ENCODE measurements around the gene APOLD1. TPM values are rescaled to one million over a fixed set of nuclear protein-coding genes. Genes with fewer than 3 reads are reported as not detected.

APOLD1 gene
- total and polyA plus RNA-seq, 4 donors: 1.4 to 5.1 (median 2.6) TPM

DNA sequence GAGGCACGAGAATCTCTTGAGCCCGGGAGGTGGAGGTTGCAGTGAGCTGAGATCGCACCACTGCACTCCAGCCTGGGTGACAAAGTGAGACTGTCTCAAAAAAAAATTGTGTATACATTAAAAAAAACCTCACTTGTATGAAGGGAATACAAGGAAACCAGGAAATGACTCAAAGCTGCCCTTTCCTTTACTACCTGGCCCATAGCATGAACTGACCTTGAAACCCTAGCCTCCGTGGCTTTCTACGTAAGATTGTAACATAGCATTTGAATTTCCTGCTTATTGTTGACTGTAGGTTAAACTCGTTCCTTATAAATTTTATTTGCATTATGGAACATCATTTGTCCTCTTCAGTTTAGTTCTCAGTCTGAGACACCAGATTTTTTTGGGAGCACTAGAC, 18.6 kb downstream of the APOLD1 start:
- H3K27me3 ChIP-seq (ENCODE audit: control insufficient read depth in 4 of 4, insufficient read depth in 4 of 4, low read length in 3 of 4): no peaks in the 10 kb centered on the region
- no peak overlapping the region for H3K9ac ChIP-seq (ENCODE audit: low read depth in 1 of 2, low read length in 2 of 2)
- H3K4me3 ChIP-seq (ENCODE audit: low read depth in 1 of 3, low read length in 3 of 3): no peak overlapping the region
- no peaks in the 10 kb centered on the region for H3K9me3 ChIP-seq (ENCODE audit: control insufficient read depth in 4 of 4, low read length in 3 of 4)
- TF ChIP-seq RAD21 (IDR thresholded peaks at IDR 0.05) (no peak), EGR1 (IDR thresholded peaks at IDR 0.05; ENCODE audit: low read depth in 2 of 2) (no peak), ATF3 (IDR thresholded peaks at IDR 0.05) (no peak), FOXA1 (IDR thresholded peaks at IDR 0.05) (no peak), JUND (IDR thresholded peaks at IDR 0.05) (no peak), HNF4A (conservative IDR thresholded peaks at IDR 0.05) (no peak), RXRA (IDR thresholded peaks at IDR 0.05) (no peak), YY1 (IDR thresholded peaks at IDR 0.05) (no peak), TAF1 (conservative IDR thresholded peaks at IDR 0.05) (no peak), HNF4G (IDR thresholded peaks at IDR 0.05) (no peak), REST (IDR thresholded peaks at IDR 0.05) (no peak), CTCF (IDR thresholded peaks at IDR 0.05; ENCODE audit: low read depth, low read length, missing input control) (no peak), SP1 (IDR thresholded peaks at IDR 0.05) (no peak)
- TF ChIP-seq, protein P1, sequence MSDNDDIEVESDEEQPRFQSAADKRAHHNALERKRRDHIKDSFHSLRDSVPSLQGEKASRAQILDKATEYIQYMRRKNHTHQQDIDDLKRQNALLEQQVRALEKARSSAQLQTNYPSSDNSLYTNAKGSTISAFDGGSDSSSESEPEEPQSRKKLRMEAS (IDR thresholded peaks at IDR 0.05): no peak
- no peak overlapping the region for H3K27ac ChIP-seq (ENCODE audit: low read depth in 1 of 2, low read length in 2 of 2)
- H3K4me1 ChIP-seq (ENCODE audit: control insufficient read depth in 4 of 4, insufficient read depth in 4 of 4, low read length in 3 of 4): peaks cover 0 to 2% (median 0%) of the 10 kb centered on the region in 4 donors
- DNase-seq (ENCODE audit: low spot score): no peak
- no peaks in the 10 kb centered on the region for H3K36me3 ChIP-seq (ENCODE audit: control insufficient read depth in 4 of 4, insufficient read depth in 3 of 4, low read depth in 1 of 4, low read length in 3 of 4)
- 74% methylated on average over 6 of the region's 6 CpGs for WGBS

DNA sequence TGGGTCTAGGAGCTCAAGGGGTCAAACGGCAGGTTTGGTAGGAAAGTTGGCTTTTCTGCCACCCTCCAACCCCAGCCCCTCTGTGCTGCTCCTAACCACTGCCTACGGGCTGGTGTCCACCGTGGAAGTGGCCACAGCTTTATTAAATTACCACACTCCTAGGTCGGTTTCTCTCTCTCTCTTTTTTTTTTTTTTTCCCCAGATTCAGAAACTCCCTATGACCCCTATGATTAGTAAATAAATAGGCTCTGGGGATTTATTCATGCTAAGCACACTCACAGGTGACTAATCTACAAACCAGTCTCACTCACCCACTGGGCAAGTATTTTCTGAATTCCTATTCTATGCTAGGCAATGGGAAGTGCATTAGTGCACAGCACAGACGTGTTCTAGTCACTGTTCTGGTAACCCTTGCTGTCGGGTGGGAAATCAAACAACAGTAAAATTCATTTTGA, 19.0 kb downstream of the APOLD1 start:
- no peak for DNase-seq (ENCODE audit: low spot score)
- no peak overlapping the region for H3K9ac ChIP-seq (ENCODE audit: low read depth in 1 of 2, low read length in 2 of 2)
- no peak overlapping the region for H3K27ac ChIP-seq (ENCODE audit: low read depth in 1 of 2, low read length in 2 of 2)
- H3K36me3 ChIP-seq (ENCODE audit: control insufficient read depth in 4 of 4, insufficient read depth in 3 of 4, low read depth in 1 of 4, low read length in 3 of 4): no peaks in the 10 kb centered on the region
- H3K4me1 ChIP-seq (ENCODE audit: control insufficient read depth in 4 of 4, insufficient read depth in 4 of 4, low read length in 3 of 4): peaks cover 0 to 2% (median 0%) of the 10 kb centered on the region in 4 donors
- no peak overlapping the region for H3K4me3 ChIP-seq (ENCODE audit: low read depth in 1 of 3, low read length in 3 of 3)
- no peaks in the 10 kb centered on the region for H3K9me3 ChIP-seq (ENCODE audit: control insufficient read depth in 4 of 4, low read length in 3 of 4)
- WGBS: 83% methylated on average over 6 of the region's 6 CpGs
- no peaks in the 10 kb centered on the region for H3K27me3 ChIP-seq (ENCODE audit: control insufficient read depth in 4 of 4, insufficient read depth in 4 of 4, low read length in 3 of 4)
- TF ChIP-seq SP1 (IDR thresholded peaks at IDR 0.05) (no peak), GABPA (IDR thresholded peaks at IDR 0.05 in 1 of 2, conservative IDR thresholded peaks at IDR 0.05 in 1 of 2) (no peak), FOXA1 (IDR thresholded peaks at IDR 0.05) (no peak), RXRA (IDR thresholded peaks at IDR 0.05) (no peak), ATF3 (IDR thresholded peaks at IDR 0.05) (no peak), CTCF (IDR thresholded peaks at IDR 0.05; ENCODE audit: low read depth, low read length, missing input control) (no peak), YY1 (IDR thresholded peaks at IDR 0.05) (no peak), ZBTB33 (IDR thresholded peaks at IDR 0.05) (no peak), FOXA2 (IDR thresholded peaks at IDR 0.05) (no peak), TAF1 (conservative IDR thresholded peaks at IDR 0.05) (no peak), NR2F2 (IDR thresholded peaks at IDR 0.05) (no peak)
- TF ChIP-seq, protein P1 (IDR thresholded peaks at IDR 0.05): no peak

Measured in liver (tissue), 9 donors.